COLO668 (cell line): ENCODE data around the gene C16orf46.
A peak's percentile ranks its signal among the peaks of the same experiment; 100 is the strongest.
"Not testable (repeated sequence)": the region's sequence is repeated elsewhere in the genome, so short reads cannot be mapped to it uniquely, and the experiment has no call there.

Experiments used
- DNase-seq: peaks from one replicate; lab custom pipeline; 2025; ENCODE audit not compliant: unreplicated experiment; lab: John Stamatoyannopoulos, UW

Gene C16orf46, protein sequence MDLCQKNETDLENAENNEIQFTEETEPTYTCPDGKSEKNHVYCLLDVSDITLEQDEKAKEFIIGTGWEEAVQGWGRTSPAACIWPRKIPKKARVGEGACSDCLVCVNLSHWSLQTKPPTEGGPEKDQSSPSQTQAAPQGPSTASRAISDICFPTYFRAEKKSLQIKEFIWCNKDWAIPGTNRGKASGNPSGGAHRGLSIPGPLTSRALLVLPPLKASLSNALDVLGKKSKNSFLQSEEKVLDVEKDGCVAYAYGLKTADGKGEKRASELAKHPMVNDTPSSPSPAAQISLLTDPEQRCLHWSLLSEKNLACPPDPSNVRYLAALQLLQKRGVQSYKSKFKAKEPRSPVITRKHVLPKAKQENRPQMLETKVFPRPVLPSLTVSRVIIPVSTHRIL

DNA sequence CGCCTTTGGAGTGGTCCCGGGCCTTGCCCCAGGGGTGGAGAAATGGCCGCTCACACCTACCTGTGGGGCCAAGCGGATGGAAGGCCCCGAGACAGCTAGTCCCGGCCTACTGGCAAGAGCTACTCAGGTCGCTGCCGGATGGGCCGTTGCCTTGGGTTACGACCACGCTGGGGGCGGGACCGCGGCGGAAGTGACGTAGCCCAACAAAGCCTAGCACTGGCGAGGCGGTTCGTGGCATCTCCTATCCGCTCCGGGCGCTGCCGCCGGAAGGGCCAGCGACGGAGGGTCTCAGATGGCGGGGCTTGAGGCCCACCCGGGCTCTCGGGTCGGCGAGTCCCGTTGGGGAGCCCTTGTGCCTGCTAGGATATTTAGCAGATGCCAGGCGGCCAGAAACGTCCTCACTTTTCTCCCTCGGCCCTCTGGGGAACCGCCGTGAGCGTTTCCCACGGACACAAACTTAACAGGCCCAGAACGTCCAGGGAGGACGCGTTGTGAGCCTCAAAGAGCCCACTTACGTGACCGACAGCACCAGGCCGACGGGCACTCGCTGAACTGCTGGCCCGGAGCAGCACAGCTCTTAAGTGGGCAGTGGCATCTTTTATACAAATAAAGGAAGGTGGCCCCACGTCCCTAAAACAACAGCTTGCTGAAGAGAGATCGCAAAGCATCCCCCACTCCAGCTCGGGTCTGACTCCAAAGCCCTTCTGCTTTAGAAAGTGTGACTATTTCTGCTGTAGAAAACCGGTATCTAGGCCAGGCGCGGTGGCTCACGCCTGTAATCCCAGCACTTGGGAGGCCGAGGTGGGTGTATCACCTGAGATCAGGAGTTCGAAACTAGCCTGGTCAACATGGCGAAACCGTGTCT is at the start of gene C16orf46:
Gene C16orf46, minus strand, starts transcription at position 163 of the 865 bp plus-strand sequence. CDS start 13,283 bp downstream, outside the sequence.
- DNase-seq: peak; percentile 95

DNA sequence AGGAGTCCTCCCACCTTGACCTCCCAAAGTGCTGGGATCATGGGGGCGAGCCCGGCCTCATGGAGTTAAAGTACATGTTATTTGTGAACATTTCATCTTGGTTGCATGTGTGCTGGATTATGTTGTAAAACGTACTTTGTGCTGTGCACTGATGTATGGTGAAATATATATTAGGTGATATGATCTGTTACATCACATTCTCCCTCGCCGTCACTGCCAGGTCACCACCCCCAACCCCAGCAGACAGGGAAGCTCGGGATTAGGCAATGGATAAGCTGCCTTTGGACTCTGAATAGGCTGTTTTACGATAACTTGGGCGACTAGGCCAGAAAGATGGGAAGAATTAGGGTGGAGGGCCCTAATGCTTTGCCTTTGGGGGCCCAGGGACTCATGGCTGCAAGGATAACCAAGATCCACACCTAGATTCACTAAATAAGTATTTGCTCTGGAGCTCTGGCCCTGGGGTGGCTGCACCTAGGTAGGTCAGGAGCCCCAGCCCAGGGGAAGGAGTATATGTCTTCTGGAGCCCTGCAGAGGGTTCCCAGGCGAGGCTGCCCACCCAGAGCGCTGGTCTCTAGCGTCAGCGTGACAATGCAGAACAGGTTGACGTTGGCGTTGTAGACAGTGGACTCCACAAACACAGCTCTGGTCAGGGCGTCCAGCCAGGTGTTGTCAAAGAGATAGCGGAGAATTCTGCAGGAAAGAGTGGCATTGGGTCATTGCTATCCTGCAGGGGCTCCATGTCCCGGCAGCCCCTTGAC is 46.2 kb upstream of the C16orf46 start:
- DNase-seq: no peak

DNA sequence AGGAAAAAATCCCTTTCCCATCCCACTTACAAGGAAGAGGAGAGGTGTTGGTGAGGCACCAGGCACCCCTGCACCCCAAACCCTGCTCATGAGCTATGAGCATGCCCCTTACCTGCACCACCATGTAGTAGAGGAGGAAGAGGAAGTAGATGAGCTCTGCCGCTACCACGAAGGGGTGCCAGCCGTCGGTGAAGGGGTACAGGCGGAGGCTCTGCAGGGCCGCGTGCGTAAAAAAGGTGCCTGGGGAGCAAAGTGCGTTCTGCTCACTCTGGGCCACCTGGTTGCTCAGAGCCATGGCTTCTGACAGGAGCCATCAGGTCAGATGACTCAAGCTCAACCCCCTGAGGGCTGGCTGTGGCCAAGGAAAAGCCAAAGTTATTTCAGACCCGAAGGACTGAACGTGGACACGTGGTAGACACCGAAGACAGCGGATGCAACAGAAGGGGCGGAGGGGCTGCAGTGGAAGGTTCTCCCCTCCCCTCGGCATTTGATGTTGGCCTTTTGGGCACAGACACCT is 44.5 kb upstream of the C16orf46 start:
- no peak for DNase-seq

DNA sequence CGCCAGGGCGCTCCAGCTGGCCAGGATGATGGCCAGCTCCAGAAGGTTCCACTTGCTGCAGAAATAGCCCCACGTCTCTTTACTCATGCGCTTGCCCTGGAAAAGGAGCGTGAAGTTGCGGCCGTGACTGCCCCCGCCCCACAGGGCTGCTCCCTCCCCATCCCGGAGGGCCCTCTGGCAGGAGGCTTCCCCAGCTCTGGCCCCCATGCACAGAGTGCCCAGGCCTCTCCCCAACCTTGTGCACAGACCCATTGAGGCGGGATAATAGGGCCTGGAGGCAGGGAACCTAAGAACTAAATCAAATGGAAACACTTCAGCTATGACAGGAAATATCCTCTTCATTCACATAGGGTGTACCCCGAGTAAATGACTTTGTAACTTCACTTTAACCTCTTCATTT is 40.4 kb upstream of the C16orf46 start:
- no peak for DNase-seq

DNA sequence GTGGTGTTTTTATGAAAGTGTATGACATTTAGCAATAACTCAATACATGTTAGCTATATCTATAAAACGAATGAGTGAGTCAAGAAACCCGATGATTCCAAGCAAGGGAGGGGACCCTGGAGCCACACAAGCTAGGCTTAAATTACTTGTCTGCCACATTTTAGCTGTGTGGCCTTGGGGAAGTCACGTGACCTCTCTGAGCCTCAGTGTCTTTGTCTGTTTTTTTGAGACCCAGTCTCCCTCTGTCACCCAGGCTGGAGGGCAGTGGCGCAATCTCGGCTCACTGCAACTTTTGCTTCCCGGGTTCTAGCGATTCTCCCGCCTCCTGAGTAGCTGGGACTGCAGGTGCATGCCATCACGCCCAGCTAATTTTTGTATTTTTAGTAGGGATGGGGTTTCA is 39.2 kb upstream of the C16orf46 start:
- DNase-seq: no peak

DNA sequence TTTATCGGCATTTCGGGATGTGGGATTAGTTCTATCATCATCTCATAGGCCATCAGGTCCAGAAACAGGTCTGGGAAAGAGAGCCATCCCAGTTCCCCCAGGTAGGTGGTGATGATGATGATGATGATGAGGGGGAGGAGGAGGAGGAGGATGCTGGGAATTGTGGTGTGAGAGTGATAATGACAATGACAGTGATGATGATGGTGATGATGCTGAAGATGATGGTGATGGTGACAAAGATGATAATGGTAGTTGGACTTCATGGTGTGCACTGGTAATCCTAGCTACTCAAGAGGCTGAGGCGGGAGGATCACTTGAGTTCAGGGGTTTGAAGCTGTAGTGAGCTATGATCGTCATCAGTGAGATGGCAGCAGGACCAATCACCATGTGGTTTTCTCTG is 35.4 kb upstream of the C16orf46 start:
- no peak for DNase-seq

DNA sequence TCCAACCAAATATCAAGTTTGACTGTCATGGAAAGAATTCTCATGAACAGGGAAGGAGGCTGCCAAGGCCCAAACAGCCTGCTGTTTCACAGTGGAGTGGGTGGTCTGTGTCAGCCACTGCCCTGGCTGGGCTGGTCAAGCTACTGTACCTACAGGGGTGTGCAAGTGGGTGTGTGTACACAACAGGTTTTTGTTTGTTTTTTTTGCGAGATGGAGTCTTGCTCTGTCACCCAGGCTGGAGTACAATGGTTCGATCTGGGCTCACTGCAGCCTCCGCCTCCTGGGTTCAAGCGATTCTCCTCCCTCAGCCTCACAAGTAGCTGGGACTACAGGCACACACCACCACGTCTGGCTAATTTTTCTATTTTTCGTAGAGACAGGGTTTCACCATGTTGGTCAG is 32.2 kb upstream of the C16orf46 start:
- not testable (repeated sequence) for DNase-seq

DNA sequence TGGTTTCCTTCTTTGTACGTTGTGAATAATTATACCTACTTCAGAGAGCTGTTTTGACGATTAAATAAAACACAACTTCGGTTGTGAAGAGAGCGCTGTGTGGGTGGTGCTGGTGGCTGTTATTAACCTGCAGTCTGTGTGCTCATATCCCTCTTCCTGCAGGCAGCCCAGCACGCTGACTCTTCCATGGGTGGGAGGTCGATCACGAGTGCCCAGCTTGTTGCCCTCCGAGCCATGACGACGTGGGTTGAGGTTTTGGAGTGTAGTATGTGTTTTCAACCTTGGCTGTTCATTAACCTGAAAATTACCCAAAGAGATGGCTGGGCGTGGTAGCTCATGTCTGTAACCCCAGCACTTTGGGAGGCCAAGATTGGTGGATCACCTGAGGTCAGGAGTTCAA is 30.5 kb upstream of the C16orf46 start:
- no peak for DNase-seq

DNA sequence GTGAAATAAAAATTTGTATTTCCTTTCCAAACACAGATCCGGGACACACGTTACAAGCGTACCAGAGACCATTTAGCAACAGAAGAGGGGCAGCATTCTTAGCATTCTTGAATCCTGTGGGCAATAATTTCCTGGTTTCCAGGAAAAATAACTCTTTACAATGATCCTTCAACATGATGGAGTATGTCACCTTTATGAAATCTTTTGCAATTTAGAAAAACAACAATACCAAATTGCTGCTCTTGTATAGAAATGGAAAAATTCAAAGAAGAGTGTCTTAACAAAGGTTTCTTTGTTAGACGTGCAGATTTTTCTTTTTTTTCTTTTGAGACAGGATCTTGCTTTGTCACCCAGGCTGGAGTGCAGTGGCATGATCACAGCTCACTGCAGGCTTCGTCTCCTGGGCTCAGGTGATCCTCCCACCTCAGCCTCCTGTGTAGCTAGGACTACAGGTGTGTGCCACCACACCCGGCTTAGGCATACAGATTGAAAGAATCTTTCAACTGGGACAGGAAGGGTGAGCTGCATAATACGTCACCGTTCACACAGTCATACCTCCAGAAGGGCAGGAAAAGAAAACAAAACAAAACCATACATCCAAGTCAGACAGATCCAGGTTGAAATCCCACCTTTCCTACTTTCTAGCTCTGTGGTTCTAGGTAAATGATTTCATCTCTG is 29.9 kb upstream of the C16orf46 start:
- no peak for DNase-seq

DNA sequence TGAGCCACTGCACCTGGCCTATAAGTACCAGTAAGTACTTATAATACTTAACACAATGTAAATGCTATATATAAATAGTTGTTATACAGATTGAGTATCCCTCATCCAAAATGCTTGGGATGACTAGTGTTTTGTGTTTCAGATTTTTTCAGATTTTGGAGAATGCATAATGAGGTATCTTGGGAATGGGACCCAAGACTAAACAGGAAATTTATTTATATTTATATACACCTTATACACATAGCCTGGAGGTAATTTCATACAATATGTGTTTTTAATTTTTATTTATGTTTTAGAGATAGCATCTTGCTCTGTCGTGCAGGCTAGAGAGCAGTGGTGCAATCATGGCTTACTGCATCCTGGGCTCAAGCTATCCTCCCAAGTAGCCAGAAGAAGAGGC is 28.9 kb upstream of the C16orf46 start:
- no peak for DNase-seq

DNA sequence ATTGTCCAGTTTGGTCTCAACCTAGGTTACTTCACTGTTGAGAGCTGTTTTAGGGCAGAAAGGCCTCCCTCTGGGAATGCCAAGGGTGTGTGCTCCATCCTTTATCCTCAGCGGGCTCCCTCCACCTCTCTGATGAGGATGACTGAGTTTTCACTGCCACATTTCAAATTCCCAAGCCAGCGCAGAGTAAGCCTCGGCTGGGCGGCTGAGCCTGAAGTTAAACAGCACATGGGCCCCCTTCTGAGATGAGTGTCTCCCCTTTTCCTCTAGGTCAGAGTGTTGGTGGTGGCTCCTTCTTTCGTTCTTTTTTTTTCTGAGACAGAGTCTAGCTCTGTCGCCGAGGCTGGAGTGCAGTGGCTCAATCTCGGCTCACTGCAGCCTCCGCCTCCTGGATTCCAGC is 24.7 kb upstream of the C16orf46 start:
- DNase-seq: no peak

DNA sequence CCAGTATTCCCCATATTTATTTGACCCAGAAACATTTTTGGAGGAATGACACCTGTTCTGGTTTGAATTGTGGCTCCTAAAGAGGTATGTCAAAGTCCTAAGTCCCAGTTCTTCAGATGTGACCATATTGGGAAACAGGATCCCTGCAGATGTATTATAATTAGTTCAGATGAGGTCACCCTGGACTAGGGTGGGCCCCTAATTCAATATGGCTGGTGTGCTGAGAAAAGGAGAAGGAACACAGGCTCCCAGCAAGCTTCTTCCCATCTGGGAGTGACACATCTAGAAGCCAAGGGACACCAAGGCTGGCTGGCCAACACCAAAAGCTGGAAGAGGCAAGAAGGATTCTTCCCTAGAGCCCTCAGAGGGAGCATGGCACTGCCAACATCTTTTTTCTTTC is 22.9 kb upstream of the C16orf46 start:
- DNase-seq: no peak

DNA sequence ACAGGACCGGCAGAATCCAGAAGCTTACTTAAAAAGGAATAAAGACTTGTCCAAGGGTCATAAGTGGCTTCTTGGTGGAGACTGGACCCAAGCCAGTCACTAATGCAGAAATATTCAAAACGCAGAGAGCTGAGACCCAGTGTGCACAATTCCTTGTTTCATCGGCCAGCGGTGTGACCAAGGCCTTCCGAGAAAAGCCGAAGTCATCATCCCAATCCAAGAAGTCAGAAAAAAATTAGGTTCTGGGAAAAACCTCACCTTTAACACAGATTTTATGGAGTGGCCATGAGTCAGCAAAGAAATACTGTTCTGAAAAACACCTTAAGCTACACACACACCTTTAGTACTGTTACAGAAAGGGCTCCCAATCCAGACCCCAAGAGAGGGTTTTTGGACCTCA is 20.2 kb upstream of the C16orf46 start:
- no peak for DNase-seq

DNA sequence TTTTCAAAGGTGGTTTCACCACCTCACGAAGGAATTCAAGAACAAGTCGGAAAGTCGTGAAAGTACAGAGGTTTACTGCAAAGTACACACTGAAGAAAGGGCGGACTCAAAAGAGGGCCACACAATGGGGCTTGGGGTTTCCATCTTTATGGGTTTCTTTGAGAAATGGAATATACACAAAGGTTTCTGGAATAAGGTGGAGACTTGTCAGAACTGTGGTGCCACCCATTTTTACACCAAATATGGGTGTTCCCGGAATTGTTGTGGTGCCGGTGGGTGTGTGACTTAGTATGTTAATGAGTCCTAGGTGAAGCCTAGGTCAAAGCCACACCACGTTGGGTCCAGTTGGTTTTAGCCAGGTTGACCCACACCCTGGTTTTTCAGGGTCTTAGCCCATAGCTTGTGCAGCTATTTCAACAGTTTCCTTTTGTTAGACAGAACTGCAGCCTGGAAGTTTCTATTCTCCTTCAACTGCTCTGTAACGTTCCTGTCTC is 19.7 kb upstream of the C16orf46 start:
- DNase-seq: no peak

DNA sequence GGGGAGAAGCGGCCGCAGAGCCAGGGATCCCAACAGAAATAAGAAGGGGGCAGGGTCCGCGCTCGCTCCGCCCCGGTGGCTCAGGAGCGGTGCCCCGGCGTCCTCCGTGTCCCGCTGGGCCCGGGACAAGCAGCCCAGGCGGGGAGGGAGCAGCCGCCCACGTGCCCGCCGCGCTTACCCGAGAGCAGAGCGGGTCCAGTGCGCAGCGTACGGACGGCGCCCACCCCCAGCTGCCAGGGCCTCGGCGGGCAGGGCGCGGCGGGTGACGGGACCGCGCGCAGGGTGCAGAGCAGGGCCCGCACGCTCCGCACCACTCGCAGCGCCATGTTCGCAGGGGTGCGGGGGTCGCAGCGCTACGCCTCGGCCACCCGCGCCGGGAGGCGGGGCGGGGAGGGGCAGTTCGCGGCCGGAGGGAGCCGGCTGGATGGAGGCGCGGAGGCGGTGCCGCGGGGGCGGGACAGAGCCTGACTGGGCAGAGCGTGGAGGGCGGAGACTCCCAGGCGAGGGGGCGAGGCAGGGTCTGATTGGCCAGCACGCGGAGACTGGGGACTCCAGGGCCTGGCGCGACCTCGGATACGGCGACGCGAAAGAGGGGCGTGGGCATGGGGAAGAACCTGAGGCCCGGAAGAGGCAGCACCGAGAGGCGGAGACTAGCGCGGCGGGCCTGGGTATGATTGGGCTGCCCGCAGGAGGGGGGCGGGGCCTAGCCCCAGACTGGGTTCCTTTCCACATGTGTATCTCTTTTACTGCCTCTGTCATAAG is 19.1 kb upstream of the C16orf46 start, which contains the start of gene GCSH:
Gene GCSH, minus strand, starts transcription at position 443 of the 762 bp plus-strand sequence. Its CDS starts 117 bp downstream, at position 326.
- DNase-seq: peak; percentile 98

DNA sequence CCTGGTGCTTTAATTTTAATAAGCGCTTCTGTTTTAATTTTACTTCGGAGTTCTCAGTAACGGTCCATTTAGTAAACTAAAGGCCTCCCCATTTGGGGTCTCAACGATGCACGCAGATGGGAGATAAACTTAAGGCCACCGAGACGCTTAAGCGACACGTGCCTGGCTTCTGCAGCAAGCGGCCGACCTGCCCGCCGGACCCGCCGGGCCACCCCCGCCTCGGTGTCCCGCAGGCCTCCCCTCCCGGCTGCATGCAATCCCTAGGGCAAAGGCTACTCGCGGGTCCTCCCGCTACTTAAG is 18.6 kb upstream of the C16orf46 start:
- DNase-seq: no peak

DNA sequence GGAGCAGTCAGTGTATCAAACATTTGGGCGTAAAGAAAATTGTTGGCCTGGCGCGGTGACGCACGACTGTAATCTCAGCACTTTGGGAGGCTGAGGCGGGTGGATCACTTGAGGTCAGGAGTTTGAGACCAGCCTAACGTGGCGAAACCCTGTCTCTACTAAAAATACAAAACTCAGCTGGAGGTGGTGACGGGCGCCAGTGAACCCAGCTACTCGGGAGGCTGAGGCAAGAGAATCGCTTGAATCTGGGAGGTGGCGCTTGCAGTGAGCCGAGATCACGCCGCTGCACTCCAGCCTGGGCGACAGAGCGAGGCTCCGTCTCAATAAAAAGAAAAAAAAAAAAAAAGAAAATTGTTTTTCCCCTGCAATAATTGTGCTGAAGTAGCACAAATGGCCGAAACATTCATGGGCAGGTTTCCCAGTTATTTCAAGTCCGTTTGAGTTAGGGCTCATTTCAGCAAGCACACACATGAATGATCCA is 17.8 kb upstream of the C16orf46 start:
- no peak for DNase-seq

DNA sequence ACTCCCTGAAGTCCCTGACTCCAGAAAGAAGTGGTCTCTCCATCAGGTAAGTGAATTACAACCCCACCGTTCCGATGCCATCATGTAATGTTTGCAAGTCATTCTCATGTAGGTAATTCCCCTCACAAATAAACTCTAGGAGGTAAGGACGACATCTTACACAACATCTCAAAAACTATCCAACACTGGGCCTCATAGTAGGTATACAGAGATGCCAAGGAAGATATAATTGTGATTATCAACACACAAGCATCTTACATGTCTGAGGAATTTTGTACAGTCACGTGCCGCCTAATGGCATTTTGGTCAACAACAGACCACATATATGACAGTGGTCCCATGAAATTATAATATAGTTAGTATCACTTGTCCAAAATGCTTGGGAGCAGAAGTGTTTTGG is 11.8 kb upstream of the C16orf46 start:
- DNase-seq: no peak

DNA sequence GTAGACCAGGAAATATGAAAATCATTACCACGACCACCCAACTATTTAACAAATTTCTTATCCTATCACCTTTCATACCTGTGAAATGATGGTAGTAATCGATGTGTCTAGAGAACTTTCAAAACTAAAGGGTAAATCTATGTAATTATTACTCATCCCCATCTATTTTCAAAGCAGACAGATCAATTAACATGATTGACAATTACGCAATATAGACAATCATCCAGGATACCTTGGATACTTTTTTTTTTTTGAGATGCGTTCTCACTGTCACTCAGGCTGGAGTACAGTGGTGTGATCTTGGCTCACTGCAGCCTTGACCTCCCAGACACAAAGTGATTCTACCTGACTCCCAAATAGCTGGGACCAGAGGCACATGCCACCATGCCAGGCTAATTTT is 4.0 kb upstream of the C16orf46 start:
- no peak for DNase-seq

DNA sequence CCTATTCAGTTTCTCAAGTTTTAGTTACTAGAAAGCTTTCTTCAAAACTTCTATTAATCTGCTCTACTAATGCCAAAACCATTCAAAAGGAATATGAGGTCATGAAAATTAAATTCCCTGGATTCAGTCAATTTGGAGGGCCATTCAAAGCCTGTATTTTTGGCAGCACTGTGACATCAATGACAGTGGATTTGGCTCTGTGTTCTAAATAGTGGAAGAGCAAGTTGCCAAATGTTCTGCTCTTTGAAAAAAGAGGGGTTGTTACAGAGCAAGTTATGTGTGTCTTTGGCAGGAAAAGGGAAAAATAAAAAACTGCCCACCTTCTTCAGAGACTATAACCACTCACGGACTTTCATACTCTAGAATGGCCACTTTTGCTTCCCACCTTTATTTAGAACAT is 3.2 kb upstream of the C16orf46 start:
- DNase-seq: no peak
